H1 (cell line): ENCODE data around the gene CITED4. TPM values are rescaled to one million over a fixed set of nuclear protein-coding genes. Genes with fewer than 3 reads are reported as not detected.

Experiments used
- CREB1 ChIP-seq: IDR thresholded peaks from 2 replicates; pipeline ENCODE4 v1.6.1; 2012; ENCODE audit warnings: inconsistent platforms
- RXRA ChIP-seq: IDR thresholded peaks from 2 replicates; pipeline ENCODE4 v1.6.1; 2011; ENCODE audit warnings: low read depth, mild to moderate bottlenecking, low read length, moderate library complexity; ENCODE audit not compliant: insufficient read depth
- polyA plus RNA-seq, 7 experiments: library from polyadenylated mRNA; depleted of rRNA in 3 of 7; stranded (reverse) in 5 of 7; unstranded in 2 of 7; fragments of >200 nt in 5 of 7; fragments of 200-250 nt in 2 of 7; gene quantifications; 1 replicate in 5 of 7; 2 replicates in 1 of 7; 4 replicates in 1 of 7; pipeline versions ENCODE4 v1.2.1 to v1.2.3, GENCODE V29; 2011 to 2013; ENCODE audit warnings: missing spikeins in 2 of 7, mixed read lengths in 2 of 7
- total RNA-seq: library from RNA; stranded (reverse); fragmentation: NEBNext Ultra II Directional; extraction: Animal tissue kit (Norgen Biotek cat#: 25700); gene quantifications from 2 replicates; pipeline ENCODE4 v1.2.1, GENCODE V29; 2021

CITED4 gene
- total and polyA plus RNA-seq, 2 of the 8 experiments (the other 6 are each of a cell fraction or from before 2014, with no cell fraction given) = 5.4 to 16.3 TPM

- TF ChIP-seq RXRA = no peak
- no peak for TF ChIP-seq CREB1
Measured at GRCh38 chr1:40842691-40843090, 19.5 kb downstream of the CITED4 start (continued).
